NB4 (cell line): Measurements from ENCODE around the gene ZBTB46.
"Not testable (repeated sequence)": the region's sequence is repeated elsewhere in the genome, so short reads cannot be mapped to it uniquely, and the experiment has no call there.

Source experiments
- DNase-seq: peaks from one replicate; pipeline ENCODE4 v3.0.0; 2010; ENCODE audit warnings: low read depth
- H3K4me3 ChIP-seq: one replicate; pipeline ENCODE4 v1.5.1; 2011; ENCODE audit warnings: mild to moderate bottlenecking, low read depth, low read length, moderate library complexity
- CTCF ChIP-seq: IDR thresholded peaks from one replicate; pipeline ENCODE4 v1.5.1; 2012; ENCODE audit warnings: low read depth, low read length
- MAX ChIP-seq: IDR thresholded peaks from 2 replicates; pipeline ENCODE4 v1.6.1; 2011; ENCODE audit warnings: low read depth, low read length
- MYC ChIP-seq: IDR thresholded peaks from 2 replicates; pipeline ENCODE4 v1.6.1; 2011; ENCODE audit warnings: low read depth, low read length
- POLR2A ChIP-seq: IDR thresholded peaks from 2 replicates; pipeline ENCODE4 v1.6.1; 2011; ENCODE audit warnings: mild to moderate bottlenecking; ENCODE audit not compliant: insufficient read length; ENCODE audit errors: extremely low read depth

ZBTB46 gene

DNA sequence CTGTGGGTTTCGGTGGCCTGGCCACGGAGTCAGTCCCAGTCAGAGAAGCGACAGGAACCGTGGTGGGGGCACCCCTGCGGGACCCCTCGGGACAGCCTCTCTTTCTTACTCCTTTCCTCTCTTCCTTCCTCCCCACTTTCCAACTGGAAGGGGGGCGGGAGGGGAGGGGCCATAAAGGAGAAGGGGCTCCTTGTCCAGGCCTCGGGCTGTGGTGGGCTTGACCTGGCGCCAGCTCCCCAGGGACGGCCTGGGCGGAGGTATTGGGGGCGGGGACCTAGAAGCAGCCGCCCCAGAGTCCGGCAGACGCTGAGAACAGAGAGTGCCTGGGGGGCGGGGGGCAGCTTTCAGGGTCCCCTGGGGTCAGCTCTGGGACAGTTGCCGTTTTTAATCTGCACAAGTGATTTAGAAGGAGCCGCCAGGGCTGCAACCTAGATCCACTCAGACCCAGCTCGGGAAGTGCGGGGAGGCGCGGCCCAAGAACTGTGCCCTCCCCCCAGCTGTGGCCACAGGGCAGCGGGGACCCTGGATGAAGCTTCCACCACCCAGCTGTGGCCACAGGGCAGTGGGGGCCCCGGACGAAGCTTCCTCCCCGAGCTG, 23.8 kb upstream of the ZBTB46 start:
- no peak for TF ChIP-seq MAX
- TF ChIP-seq CTCF = no peak
- TF ChIP-seq MYC = no peak
- TF ChIP-seq POLR2A = no peak
- H3K4me3 ChIP-seq = no peak overlapping the region
- peak; percentile 18 for DNase-seq

GRCh38 chr20:63854069-63854765, 23.2 kb upstream of the ZBTB46 start:
- TF ChIP-seq MAX = no peak
- TF ChIP-seq POLR2A = peak; percentile 19
- DNase-seq = peak; percentile 67
- no peak overlapping the region for H3K4me3 ChIP-seq

DNA sequence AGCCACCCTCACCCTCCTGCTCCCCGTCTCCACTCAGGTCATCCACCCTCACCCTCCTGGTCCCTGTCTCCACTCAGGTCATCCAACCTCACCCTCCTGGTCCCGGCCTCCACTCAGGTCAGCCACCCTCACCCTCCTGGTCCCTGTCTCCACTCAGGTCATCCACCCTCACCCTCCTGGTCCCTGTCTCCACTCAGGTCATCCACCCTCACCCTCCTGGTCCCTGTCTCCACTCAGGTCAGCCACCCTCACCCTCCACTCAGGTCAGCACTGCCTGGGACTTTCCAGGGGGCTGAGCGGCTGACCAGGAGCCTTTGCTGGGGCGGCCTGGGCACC, 22.6 kb upstream of the ZBTB46 start:
- not testable (repeated sequence) for DNase-seq, H3K4me3 ChIP-seq

DNA sequence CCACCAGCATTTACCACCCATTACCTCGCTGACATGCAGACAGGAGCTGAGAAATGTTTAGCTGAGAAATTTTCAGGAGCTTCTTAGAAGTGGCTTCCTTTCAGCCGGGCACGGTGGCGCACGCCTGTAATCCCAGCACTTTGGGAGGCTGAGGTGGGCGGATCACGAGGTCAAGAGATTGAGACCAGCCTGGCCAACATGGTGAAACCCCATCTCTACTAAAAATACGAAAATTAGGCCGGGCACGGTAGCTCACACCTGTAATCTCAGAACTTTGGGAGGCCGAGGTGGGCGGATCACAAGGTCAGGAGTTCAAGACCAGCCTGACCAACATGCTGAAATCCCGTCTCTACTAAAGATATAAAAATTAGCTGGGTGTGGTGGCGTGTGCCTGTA, 20.5 kb upstream of the ZBTB46 start:
- H3K4me3 ChIP-seq, DNase-seq: not testable (repeated sequence)

DNA sequence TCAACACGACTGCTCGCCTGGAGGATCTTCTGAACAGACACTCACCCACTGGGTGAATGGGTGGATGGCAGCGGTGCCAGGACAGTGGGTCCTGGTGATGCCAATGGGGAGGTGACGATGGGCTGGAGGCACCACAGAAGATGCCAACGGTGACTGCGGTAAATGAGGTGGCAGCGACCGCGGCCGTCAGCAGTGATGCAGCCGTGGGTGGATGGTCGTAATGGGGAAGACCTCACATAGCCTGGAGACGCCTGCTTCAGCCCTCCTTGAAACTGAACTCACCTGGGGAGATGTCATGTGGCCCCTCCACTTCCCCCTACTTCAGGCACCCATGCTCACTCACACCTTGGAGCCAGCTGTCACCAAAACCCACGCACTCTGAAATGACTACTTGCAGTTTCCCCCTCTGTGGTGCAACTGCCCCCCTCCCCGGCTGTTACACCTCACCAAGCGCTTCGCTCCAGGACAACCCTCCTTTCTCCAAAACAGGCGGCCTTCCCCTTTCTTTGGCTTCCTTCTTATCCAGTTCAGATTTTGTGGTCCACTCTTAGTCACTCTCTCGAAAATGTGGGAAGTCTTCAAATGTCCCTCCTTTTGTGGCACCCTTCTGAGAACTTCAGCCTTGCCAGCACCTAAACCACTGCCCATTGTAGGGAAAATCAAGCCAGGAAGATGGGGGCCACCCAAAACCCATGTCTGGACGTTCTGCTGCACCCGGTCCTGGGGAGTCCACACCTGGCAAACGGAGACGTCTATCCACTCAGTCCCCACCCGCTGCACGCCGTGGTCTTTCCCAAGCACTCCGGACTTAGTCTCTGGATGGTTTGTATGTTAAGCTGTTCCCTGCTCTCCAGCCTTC, 19.9 kb upstream of the ZBTB46 start:
- TF ChIP-seq MYC = no peak
- TF ChIP-seq MAX = no peak
- no peak for TF ChIP-seq POLR2A
- no peak for TF ChIP-seq CTCF
- no peak overlapping the region for H3K4me3 ChIP-seq
- peak; percentile 50 for DNase-seq

GRCh38 chr20:63848003-63848911, 17.2 kb upstream of the ZBTB46 start:
- H3K4me3 ChIP-seq = no peak overlapping the region
- TF ChIP-seq CTCF (no peak), MYC (peak; percentile 49)

DNA sequence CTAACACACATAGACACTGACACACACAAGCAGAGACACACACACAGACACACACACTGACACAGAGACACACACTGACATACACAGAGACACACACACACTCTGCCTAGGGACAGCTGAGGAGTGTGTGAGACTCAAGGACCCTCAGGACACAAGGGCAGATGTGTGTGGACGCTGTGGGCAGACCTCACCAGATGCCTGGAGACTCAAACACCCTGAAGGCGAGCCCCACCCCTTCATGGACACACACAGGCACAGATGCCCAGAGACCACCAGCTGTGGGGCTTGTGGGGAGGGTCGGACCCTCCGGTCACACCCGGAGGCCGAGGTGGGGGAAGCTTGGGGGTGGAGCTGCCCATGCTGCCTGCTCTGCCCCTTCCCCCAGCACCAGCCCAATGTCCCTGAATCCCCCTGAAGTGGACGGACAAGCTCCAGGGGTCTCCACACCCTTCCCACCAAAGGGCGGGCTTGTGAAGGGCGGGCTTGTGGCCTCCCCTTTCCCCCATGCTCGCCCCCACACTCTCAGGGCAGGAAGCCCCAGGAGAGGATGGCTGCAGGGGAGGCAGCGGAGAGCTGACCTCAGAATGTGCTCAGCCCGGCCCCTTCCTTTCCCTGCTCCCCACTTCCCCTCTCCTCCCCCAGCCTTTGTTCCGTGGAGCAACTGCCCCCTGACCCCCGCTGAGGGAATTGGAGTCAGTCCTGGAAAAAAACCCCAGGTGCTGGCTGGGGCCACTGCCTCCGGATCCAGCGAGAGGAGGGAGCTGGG, 16.4 kb upstream of the ZBTB46 start:
- H3K4me3 ChIP-seq = no peak overlapping the region
- no peak for TF ChIP-seq POLR2A
- no peak for TF ChIP-seq CTCF
- TF ChIP-seq MAX = peak; percentile 35; the same call in 1 of the 2 replicates
- TF ChIP-seq MYC = 0 out of 2 replicates have a peak, but pooled peaks have one; percentile 44
- peak; percentile 90 for DNase-seq

More at GRCh38 chr20:63848003-63848911, 17.2 kb upstream of the ZBTB46 start:
- peak; percentile 47 for DNase-seq
